Kidney (tissue), 14 donors: Measurements from ENCODE around the gene KCNC1. TPM values are rescaled to one million over a fixed set of nuclear protein-coding genes. Genes with fewer than 3 reads are reported as not detected.

Source experiments
- DNase-seq, 5 donors: peaks; one replicate each; pipeline ENCODE4 v3.0.0-alpha.2; 2013 to 2020
- FAIRE-seq: peaks from 2 replicates; lab custom pipeline; 2012; peaks lifted over from hg19 to GRCh38; lab: Jason Lieb, UNC
- H3K27ac ChIP-seq, 2 donors: one replicate each; pipeline ENCODE4 v1.7.0; 2013; ENCODE audit warnings: low read depth in 2 of 2, low read length in 2 of 2, inconsistent platforms in 1 of 2
- H3K27me3 ChIP-seq: one replicate; pipeline ENCODE4 v1.7.1; 2013; ENCODE audit warnings: low read length, inconsistent platforms; ENCODE audit not compliant: control insufficient read depth, insufficient read depth
- H3K36me3 ChIP-seq, 3 donors: one replicate each; pipeline versions ENCODE4 v1.7.0 to v1.7.1; 2013; ENCODE audit warnings: low read length in 3 of 3, control low read depth in 1 of 3, inconsistent platforms in 1 of 3; ENCODE audit not compliant: insufficient read depth in 3 of 3, control insufficient read depth in 2 of 3
- H3K4me1 ChIP-seq, 3 donors: one replicate each; pipeline versions ENCODE4 v1.7.0 to v1.7.1; 2013; ENCODE audit warnings: low read length in 3 of 3, inconsistent platforms in 1 of 3, low read depth in 1 of 3; ENCODE audit not compliant: control insufficient read depth in 2 of 3, insufficient read depth in 2 of 3
- H3K4me3 ChIP-seq, 3 donors: one replicate each; pipeline versions ENCODE4 v1.7.0 to v1.8.1; 2013; ENCODE audit warnings: low read length in 3 of 3, control low read depth in 1 of 3, inconsistent platforms in 1 of 3
- H3K9ac ChIP-seq, 3 donors: one replicate each; pipeline versions ENCODE4 v1.7.0 to v1.7.1; 2013; ENCODE audit warnings: low read length in 3 of 3, control low read depth in 1 of 3, inconsistent platforms in 1 of 3
- H3K9me3 ChIP-seq, 3 donors: one replicate each; pipeline versions ENCODE4 v1.7.0 to v1.7.1; 2013; ENCODE audit warnings: low read length in 3 of 3, control low read depth in 1 of 3, inconsistent platforms in 1 of 3; ENCODE audit not compliant: control insufficient read depth in 2 of 3, insufficient read depth in 1 of 3
- intact Hi-C: fragments of 100-400 bp; cut with DNase I; formaldehyde crosslinking; loops from one replicate; pipeline ENCODE4 v1.11.1; 2022
- polyA plus RNA-seq: library from polyadenylated mRNA; stranded (reverse); fragments of 350-450 nt; fragmentation: Illumina TruSeq; extraction: RNeasy Lipid Tissue Mini Kit (QIAGEN cat#74804); gene quantifications from one replicate; pipeline ENCODE4 v1.2.3, GENCODE V29; 2014; ENCODE audit warnings: low read depth, low replicate concordance; ENCODE audit not compliant: insufficient read depth
- total RNA-seq: library from RNA; stranded (reverse); fragmentation: NEBNext Ultra II Directional; extraction: Animal tissue kit (Norgen Biotek cat#: 25700); gene quantifications from one replicate; pipeline ENCODE4 v1.2.1, GENCODE V29; 2021
- TF ChIP-seq, protein P1 (sequence below): IDR thresholded peaks from 3 replicates; pipeline ENCODE4 v1.5.1; 2012; ENCODE audit warnings: mild to moderate bottlenecking, moderate library complexity, borderline replicate concordance; ENCODE audit not compliant: insufficient read depth; ENCODE audit errors: extremely low read depth
- donor health status: control.
- donor health status: control.
- donor health status: control.
- donor health status: control.
- donor health status: control.
- donor health status: DM: yes; HTN: yes; CAD: no.
- donor health status: Normal renal cell carcinoma (clear cell type).

KCNC1 gene
- total and polyA plus RNA-seq, 2 donors from 2014 or later: 0.03 TPM; not detected in 1

DNA sequence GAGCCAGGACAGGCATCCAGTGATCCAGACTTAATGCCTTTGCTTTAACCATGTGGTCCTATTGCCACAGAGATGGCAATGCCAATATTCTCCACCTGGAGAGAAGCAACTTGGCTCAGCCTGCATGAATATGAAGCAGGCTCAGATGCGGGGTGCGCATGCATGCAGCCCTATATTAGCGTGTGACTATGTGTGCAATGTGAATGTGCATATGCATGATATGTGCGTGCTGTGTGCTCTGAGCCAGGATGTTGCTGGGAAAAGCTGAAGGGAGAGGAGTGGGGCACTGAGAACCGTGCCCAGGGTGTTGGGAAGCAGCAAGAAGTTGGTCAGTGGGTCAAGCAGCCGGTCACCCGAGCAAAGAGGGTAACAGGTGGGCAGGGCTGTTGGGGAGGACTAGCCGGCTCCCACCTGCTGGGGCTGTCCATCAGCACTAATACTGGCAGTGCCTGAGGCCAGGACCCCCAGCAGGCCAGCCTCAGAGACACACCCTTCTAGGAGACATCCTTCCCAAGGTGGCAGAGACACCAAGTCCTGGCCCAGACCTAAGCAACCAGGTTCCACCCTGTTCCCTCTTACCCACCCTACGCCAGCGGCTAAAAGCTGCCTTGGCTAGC, 40.0 kb upstream of the KCNC1 start:
- intact Hi-C loops: no loop called here

DNA sequence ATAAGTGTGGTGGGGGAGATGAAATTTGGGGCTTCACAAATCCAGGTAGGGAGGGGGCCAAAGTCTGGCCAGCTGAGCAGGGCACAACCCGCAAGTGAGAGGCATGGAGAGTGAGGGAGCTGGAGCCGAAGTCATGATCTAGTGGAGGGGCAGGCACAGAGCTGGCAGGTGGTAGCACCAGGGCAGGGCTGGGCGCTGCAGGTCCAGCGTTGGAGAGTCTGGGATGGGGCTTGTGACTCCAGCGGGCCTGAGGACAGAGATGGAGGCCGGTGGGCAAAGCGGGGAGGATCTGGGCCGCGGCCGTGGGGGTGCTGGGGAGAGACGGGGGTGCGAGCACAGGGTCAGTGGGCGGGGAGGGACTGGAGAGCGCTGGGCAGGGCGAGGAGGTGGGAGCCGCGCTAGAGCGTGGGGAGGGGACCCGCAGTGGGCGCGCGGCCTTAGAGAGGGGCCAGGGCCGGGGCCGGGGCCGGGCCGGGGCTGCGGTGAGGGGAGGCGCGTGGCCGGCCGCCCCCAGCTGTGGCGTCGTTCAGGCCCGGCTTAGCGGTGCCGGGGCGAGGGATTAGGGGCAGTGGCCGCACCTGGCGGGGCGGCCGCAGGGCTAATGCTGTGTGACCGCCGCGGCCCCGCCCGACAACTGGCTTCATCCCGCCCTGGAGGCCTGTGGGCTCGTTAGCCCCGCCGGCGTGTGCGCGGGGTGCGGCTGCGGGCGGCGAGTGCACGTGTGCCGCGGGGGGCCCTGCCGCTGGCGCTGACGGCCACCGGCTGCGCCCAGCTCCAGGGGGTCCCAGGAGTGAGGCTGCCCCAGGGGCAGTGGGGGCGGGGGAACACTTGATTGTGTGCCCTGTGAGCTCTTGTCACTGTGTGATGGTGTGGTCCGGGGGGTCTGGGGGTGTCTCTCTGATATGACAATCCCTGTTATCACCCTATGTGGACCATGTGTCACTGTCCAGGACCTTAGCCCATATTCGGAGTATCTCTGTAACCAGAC, 38.8 kb upstream of the KCNC1 start:
- no peak for DNase-seq
- peaks cover 17% of the 10 kb centered on the region for H3K27me3 ChIP-seq
- no peak for FAIRE-seq
- no peak overlapping the region for H3K9ac ChIP-seq
- H3K4me1 ChIP-seq: no peaks in the 10 kb centered on the region
- H3K36me3 ChIP-seq: no peaks in the 10 kb centered on the region
- TF ChIP-seq, protein P1, sequence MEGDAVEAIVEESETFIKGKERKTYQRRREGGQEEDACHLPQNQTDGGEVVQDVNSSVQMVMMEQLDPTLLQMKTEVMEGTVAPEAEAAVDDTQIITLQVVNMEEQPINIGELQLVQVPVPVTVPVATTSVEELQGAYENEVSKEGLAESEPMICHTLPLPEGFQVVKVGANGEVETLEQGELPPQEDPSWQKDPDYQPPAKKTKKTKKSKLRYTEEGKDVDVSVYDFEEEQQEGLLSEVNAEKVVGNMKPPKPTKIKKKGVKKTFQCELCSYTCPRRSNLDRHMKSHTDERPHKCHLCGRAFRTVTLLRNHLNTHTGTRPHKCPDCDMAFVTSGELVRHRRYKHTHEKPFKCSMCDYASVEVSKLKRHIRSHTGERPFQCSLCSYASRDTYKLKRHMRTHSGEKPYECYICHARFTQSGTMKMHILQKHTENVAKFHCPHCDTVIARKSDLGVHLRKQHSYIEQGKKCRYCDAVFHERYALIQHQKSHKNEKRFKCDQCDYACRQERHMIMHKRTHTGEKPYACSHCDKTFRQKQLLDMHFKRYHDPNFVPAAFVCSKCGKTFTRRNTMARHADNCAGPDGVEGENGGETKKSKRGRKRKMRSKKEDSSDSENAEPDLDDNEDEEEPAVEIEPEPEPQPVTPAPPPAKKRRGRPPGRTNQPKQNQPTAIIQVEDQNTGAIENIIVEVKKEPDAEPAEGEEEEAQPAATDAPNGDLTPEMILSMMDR: no peak
- intact Hi-C loops: no loop called here
- no peak overlapping the region for H3K27ac ChIP-seq
- no peaks in the 10 kb centered on the region for H3K9me3 ChIP-seq
- H3K4me3 ChIP-seq: no peak overlapping the region

More for the DNA sequence above, 40.0 kb upstream of the KCNC1 start:
- Histone ChIP-seq H3K9ac (no peak overlapping the region), H3K4me3 (no peak overlapping the region), H3K27me3 (peaks cover 17% of the 10 kb centered on the region), H3K4me1 (no peaks in the 10 kb centered on the region), H3K36me3 (no peaks in the 10 kb centered on the region), H3K27ac (no peak overlapping the region), H3K9me3 (no peaks in the 10 kb centered on the region)
- TF ChIP-seq, protein P1: no peak
- DNase-seq: no peak
- FAIRE-seq: no peak

DNA sequence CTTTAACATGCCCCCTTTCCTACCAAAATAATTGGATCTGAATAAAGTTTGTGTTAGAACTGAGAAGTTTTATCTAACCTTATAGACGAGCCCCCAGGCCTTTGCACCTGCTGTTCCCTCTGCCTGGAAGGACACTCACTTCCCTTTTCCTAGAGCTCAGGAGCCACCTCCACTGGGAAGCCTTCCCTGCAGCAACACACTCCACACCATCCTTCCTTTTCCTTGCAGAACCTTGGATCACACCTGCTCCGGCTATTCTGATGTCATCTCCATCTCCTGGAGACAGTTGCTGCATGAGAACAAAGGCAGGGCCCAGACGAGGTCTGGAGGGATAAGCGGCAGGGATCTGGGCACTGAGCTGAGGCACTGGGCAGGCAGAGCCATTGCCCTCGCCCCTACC, 37.8 kb upstream of the KCNC1 start:
- Histone ChIP-seq H3K9ac (no peak overlapping the region), H3K27ac (no peak overlapping the region), H3K27me3 (peaks cover 17% of the 10 kb centered on the region), H3K36me3 (no peaks in the 10 kb centered on the region), H3K4me1 (no peaks in the 10 kb centered on the region), H3K4me3 (no peak overlapping the region), H3K9me3 (no peaks in the 10 kb centered on the region)
- DNase-seq: no peak
- intact Hi-C loops: no loop called here
- no peak for FAIRE-seq
- TF ChIP-seq, protein P1: no peak
